Panc1 (cell line): ENCODE results near the gene MAPT.

Source experiments
- POLR2AphosphoS5 ChIP-seq: IDR thresholded peaks from 2 replicates; pipeline ENCODE4 v1.6.1; 2012; ENCODE audit warnings: mild to moderate bottlenecking, low read depth, low read length, moderate library complexity
- SIN3A ChIP-seq: IDR thresholded peaks from 2 replicates; pipeline ENCODE4 v1.6.1; 2012; ENCODE audit warnings: low read depth, mild to moderate bottlenecking, low read length, moderate library complexity, borderline replicate concordance; ENCODE audit not compliant: insufficient read depth
- TCF7L2 ChIP-seq: IDR thresholded peaks from 2 replicates; pipeline ENCODE4 v1.6.1; 2011; ENCODE audit warnings: mild to moderate bottlenecking, low read depth, low read length, inconsistent platforms
- TF ChIP-seq, protein P1 (sequence below): fragments of 450-650 bp; IDR thresholded peaks from 2 replicates; pipeline ENCODE4 v1.5.1; 2017; ENCODE audit warnings: mild to moderate bottlenecking

DNA sequence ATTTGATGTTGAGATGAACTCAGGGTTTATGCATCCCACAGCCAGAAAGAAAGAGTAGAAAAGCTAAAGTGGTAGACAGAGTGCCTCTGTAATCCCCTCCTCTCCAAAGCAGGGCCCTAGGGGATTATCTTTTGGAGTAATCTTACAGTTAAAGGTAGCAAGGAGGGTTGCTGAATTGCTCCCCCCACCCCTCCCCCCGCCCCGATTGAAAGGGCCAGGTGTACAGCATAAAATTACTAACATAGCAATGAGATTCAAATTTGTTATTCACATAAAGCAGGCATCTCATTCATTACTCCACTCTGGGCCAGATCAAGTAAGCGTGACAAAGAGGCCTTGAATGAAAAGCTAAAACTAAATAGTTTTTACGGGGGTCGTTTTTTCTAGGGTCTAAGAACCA lies 177.4 kb downstream of the MAPT start:
- TF ChIP-seq, protein P1, sequence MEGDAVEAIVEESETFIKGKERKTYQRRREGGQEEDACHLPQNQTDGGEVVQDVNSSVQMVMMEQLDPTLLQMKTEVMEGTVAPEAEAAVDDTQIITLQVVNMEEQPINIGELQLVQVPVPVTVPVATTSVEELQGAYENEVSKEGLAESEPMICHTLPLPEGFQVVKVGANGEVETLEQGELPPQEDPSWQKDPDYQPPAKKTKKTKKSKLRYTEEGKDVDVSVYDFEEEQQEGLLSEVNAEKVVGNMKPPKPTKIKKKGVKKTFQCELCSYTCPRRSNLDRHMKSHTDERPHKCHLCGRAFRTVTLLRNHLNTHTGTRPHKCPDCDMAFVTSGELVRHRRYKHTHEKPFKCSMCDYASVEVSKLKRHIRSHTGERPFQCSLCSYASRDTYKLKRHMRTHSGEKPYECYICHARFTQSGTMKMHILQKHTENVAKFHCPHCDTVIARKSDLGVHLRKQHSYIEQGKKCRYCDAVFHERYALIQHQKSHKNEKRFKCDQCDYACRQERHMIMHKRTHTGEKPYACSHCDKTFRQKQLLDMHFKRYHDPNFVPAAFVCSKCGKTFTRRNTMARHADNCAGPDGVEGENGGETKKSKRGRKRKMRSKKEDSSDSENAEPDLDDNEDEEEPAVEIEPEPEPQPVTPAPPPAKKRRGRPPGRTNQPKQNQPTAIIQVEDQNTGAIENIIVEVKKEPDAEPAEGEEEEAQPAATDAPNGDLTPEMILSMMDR: no peak
- TF ChIP-seq TCF7L2: no peak
- TF ChIP-seq POLR2AphosphoS5: no peak
- TF ChIP-seq SIN3A: no peak
